GM12892 (cell line): Measurements from ENCODE around the gene SOX5.
"Not testable (repeated sequence)": the region's sequence is repeated elsewhere in the genome, so short reads cannot be mapped to it uniquely, and the experiment has no call there.

Experiments
- DNase-seq: peaks from one replicate; pipeline ENCODE4 v3.0.0; 2011; ENCODE audit not compliant: insufficient read length
- FAIRE-seq: peaks from 2 replicates; lab custom pipeline; 2011; peaks lifted over from hg19 to GRCh38; lab: Jason Lieb, UNC
- POLR2A ChIP-seq: IDR thresholded peaks from 2 replicates; pipeline ENCODE4 v1.6.1; 2011; ENCODE audit warnings: low read depth, low read length, control low read depth
- POLR2AphosphoS5 ChIP-seq: IDR thresholded peaks from 2 replicates; pipeline ENCODE4 v1.6.1; 2011; ENCODE audit warnings: low read depth, low read length, control low read depth
- TAF1 ChIP-seq: IDR thresholded peaks from 2 replicates; pipeline ENCODE4 v1.6.1; 2011; ENCODE audit warnings: low read depth, mild to moderate bottlenecking, control low read depth, low read length, borderline replicate concordance

The SOX5 gene

DNA sequence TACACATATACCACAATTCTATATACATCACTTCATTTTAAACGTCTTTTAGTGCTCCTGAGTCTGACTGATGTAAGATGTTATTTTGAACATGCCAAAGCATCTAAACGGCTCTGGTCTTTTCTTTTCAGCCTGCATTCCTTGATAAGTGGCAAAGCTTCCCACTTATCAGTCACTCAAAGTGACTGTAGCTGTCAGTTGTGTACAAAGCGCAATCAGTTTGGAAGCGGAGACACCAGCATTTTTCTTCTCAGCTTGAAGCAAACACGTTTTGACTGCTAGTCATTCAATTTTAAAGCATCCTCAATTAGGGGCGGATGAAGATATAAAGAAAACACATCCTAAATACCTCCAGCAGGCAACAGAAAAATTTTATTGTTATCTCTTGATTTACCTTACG, 226.8 kb downstream of the SOX5 start:
- FAIRE-seq: no peak
- no peak for TF ChIP-seq POLR2A
- no peak for TF ChIP-seq TAF1
- TF ChIP-seq POLR2AphosphoS5: no peak
- no peak for DNase-seq

DNA sequence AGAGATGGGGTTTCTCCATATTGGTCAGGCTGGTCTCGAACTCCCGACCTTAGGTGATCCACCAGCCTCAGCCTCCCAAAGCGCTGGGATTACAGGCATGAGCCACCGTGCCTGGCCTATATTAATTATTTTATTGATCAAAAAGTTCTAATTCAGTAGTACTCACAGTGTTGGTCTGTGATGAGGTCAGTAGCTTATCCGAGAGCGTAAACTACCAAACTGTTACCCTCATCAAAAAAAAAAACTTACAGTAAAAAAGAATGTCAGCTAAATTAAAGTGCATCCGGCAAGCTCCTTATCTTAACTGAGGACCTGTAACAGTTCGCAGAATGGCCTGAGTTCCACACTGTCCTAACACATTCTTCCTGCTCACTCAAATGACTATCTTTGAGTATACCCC, 228.2 kb downstream of the SOX5 start:
- no peak for FAIRE-seq
- no peak for DNase-seq
- TF ChIP-seq POLR2A: no peak
- TF ChIP-seq POLR2AphosphoS5: no peak
- no peak for TF ChIP-seq TAF1

DNA sequence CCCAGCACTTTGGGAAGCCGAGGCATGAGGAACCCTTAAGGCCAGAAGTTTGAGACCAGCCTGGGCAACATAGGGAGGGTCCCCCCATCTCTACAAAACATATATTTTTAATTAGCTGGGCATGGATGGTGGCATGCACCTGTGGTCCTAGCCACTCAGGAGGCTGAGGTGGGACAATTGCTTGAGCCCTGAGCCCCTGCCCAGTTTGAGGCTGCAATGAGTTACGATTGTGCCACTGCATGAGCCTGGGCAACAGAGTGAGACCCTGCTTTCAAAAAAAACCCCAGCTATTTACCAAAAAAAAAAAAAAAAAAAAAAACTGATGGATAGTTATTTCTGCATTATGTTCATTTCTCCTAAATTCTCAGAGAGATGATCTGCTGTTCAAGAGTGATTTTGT, 230.0 kb downstream of the SOX5 start:
- DNase-seq (no peak), FAIRE-seq (no peak)
- no peak for TF ChIP-seq POLR2A
- TF ChIP-seq POLR2AphosphoS5: no peak
- TF ChIP-seq TAF1: no peak

DNA sequence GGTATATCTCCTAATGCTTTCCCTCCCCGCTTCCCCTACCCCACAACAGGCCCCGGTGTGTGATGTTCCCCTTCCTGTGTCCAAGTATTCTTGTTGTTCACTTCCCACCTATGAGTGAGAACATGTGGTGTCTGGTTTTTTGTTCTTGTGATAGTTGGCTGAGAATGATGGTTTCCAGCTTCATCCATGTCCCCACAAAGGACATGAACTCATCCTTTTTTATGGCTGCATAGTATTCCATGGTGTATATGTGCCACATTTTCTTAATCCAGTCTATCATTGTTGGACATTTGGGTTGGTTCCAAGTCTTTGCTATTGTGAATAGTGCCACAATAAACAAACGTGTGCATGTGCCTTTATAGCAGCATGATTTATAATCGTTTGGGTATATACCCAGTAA, 239.1 kb downstream of the SOX5 start:
- not testable (repeated sequence) for FAIRE-seq, DNase-seq

DNA sequence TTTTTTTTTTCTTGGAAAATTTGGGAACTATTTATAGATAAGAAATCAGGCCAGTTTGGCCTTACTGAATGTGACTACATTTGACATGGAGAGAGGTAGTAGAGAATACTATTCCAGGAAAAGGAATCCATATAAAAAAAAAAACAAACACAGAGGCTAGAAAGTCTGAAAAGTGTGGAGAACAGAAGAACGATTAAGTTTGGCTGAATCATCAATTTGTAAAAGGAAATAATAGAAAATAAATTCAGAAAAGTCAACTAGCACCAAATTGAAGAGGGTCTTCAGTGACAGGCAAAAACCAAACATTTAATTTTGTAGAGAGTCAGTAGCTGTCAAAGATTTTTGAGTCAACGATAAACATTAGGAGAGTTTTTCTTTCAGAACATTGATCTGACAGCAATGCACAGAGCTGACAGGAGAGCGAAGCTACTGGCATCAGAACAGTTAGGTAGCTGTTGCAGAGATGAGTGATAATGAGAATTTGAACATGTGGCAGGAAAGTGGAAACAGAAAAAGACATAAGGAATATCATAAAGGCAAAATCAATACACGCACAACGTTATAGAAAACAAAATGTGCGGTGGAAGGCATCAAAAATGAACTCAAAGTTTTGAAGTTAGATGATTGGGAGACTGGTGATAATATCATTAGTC, 241.2 kb downstream of the SOX5 start:
- no peak for FAIRE-seq
- TF ChIP-seq TAF1 (no peak), POLR2AphosphoS5 (no peak), POLR2A (no peak)
- DNase-seq: no peak

DNA sequence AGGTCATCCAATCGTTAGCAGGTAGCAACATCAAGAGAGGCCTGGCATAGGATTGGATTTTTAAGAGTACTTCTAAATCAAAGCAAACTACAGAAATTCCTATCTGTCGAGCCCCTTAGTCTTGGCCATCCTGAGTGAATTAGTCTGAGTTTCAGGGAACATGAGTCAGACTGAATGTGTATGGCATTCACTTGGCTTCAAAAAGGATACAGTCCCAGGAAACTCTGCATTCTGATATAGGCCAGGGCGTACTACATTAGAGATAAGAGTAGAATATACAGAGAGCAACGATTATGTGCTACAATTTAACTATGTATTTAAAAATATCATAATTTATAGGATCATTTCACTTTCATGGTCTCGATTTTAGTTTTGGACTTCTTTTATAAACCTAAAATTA, 242.2 kb downstream of the SOX5 start:
- FAIRE-seq: no peak
- DNase-seq: no peak
- no peak for TF ChIP-seq TAF1
- TF ChIP-seq POLR2A: no peak
- no peak for TF ChIP-seq POLR2AphosphoS5

DNA sequence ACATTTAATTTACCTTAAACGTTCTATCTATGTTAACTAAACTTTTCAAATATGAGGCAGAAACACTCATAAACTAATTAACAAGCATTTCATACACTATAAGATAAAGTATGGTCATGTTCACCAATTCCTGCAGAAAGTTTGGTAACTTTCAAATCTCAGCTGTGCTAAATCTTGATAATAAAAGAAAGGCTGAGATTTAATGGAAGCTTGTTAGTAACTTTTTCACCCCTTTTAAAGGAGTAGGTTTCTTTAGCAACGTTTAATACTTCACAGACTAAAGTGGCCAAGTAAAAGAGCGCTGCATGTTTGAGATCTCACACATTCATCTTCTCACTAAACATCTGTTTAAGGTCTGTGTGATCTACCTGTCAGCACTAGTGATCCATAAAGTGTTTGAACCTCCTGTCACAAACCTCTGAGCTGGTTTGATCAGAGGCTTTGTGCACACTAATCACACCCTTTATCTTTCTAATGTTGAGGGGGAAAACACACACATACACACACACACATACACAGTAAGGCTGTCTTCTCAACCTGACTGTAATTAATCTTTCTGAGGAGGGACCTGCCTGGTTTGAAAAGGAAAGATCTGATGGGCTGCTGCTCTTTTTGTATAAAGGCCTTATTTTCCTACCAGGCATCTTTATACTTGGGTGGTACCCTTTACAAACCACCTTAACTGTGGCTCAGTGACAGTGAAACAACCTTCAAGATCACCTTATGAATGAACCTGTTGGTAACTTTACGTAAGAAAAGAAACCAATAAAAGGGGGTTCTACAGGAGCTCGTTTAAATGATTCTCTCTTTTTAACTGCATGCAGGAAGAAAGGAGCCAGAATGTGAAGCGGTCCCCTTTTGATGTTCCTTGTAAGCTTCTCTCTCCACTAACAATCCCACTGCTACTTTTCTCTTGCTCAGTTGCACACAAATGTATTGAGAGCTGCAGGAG, 244.2 kb downstream of the SOX5 start:
- no peak for DNase-seq
- FAIRE-seq: no peak
- TF ChIP-seq POLR2A: no peak
- TF ChIP-seq TAF1: no peak
- no peak for TF ChIP-seq POLR2AphosphoS5

DNA sequence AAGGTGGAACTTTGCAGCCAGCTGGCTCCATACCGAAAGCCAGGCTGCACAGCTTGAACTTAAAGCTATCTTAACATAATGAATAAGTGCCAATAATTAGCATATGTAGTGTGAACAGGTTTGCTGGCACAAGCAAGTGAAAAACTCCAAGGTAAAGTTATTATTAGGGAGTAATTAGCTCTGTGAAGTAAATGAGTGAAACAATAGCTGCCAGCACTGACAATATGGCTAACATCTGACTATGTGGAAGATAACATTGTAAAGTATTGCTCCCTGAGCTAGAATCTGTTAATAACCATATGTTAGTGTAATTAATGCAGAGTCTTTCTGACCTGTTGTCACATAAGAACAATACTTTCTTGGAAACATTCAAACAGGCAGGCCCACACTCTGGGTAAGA, 246.4 kb downstream of the SOX5 start:
- no peak for TF ChIP-seq TAF1
- no peak for TF ChIP-seq POLR2A
- TF ChIP-seq POLR2AphosphoS5: no peak
- DNase-seq: no peak
- FAIRE-seq: no peak

DNA sequence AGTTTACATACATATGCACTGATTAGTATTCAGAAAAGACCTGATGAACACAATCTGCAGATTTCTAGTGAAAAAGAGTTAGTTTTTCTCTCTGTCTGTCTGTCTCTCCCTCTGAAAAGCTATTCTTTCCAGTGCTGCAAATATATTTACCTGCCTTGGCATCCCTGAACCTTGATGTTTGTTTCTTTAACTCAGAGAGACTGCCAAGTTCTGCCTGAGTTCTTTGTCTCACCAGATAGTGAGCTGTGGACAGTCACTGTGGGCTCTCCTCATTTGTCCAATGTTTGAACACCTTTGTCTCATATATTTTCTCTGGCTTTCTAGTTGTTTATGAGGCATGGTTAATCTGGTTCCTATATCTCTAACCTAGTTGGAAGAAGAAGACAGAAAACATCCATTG, 250.4 kb downstream of the SOX5 start:
- DNase-seq (no peak), FAIRE-seq (no peak)
- TF ChIP-seq POLR2AphosphoS5 (no peak), TAF1 (no peak), POLR2A (no peak)

DNA sequence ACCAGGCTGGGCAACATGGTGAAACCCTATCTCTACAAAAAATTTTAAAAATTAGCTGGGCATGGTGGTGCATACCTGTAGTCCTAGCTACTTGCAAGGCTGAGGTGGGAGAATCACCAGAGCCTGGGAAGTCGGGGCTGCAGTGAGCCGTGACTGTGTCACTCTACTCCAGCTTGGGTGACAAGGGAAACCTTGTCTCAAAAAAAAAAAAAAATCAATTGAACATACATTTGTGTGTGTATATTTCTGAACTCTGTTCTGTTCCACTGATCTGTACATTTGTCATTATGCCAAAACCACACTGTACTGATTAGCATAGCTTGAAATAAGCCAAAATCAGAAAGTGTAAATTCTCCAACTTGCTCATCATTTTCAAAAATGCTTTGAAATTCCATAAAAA, 254.6 kb downstream of the SOX5 start:
- DNase-seq (no peak), FAIRE-seq (no peak)
- no peak for TF ChIP-seq POLR2AphosphoS5
- no peak for TF ChIP-seq TAF1
- TF ChIP-seq POLR2A: no peak

DNA sequence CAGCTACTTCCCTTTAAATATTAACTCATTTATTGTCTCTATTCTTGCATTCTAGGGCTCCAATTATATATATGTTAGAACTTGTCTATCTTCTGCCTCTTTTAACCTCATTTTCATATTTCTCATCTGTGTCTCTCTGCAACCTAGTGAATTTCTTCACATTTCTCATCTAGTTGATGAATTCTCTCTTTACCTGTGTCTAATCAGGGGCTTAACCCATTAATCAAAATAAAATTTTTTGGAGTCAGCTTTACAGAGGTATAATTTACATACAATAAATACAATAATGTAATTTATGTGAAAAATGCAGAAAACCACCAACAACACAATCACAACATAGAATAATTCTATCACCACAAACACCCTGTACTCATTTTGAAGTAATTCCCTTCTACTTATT, 255.2 kb downstream of the SOX5 start:
- TF ChIP-seq POLR2AphosphoS5: no peak
- no peak for TF ChIP-seq TAF1
- no peak for TF ChIP-seq POLR2A
- FAIRE-seq: no peak

DNA sequence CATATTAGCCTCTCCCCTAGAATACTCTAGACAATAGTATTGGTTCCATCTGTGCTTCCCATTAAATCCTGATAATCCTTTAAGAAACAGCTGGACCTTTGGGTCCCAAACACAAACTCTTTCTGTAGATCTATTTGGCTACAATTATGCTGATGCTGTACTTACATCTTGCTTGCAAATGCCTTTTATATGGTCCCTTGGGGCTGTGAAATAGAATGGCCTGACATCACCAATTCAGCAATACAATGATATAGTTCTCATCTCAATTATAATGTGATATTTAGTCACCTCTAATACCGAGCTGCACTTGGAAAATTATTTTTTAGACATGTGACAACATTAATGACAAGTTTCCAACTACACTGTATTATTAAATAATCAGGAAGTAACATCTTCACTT, 261.5 kb downstream of the SOX5 start:
- FAIRE-seq: no peak

More for the DNA sequence above, 255.2 kb downstream of the SOX5 start:
- no peak for DNase-seq

DNA sequence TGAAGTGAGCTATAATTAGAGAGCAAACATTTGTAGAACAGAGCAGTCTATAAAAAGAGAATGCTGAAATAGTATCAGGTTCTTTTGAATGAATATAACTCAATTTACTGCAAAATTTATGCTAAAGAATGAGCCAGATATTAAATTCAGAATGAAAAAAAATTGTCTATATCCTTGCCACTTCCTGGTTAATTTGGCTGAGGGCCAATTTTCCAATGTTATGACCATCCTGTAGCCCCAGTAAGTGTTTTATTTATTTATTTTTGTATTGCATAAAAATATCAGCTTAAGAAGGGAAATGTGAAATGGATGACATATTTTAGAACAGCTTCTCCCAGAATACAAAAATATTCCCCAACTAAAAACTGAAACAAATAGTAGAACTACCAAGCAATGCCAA, 263.4 kb downstream of the SOX5 start:
- FAIRE-seq (no peak), DNase-seq (no peak)
- TF ChIP-seq POLR2AphosphoS5: no peak
- no peak for TF ChIP-seq TAF1
- no peak for TF ChIP-seq POLR2A

More for the DNA sequence above, 261.5 kb downstream of the SOX5 start:
- TF ChIP-seq POLR2A (no peak), TAF1 (no peak), POLR2AphosphoS5 (no peak)
- no peak for DNase-seq
